HCT116 (cell line): Measurements from ENCODE around the gene CLASP2.

Experiments used
- CBX3 ChIP-seq: IDR thresholded peaks from 2 replicates; pipeline ENCODE4 v1.6.1; 2012; ENCODE audit warnings: low read depth
- JUND ChIP-seq: IDR thresholded peaks from 2 replicates; pipeline ENCODE4 v1.6.1; 2012
- POLR2A ChIP-seq: IDR thresholded peaks from 2 replicates; pipeline ENCODE4 v1.7.0; 2011; ENCODE audit warnings: borderline replicate concordance; ENCODE audit not compliant: insufficient read depth, insufficient read length; ENCODE audit errors: extremely low read depth
- POLR2AphosphoS5 ChIP-seq: IDR thresholded peaks from 2 replicates; pipeline ENCODE4 v1.6.1; 2011; ENCODE audit warnings: mild to moderate bottlenecking, low read depth, low read length, moderate library complexity
- SIN3A ChIP-seq: IDR thresholded peaks from 2 replicates; pipeline ENCODE4 v1.6.1; 2012; ENCODE audit warnings: low read depth
- SP1 ChIP-seq: IDR thresholded peaks from 2 replicates; pipeline ENCODE4 v1.6.1; 2012; ENCODE audit warnings: low read depth
- SRF ChIP-seq: IDR thresholded peaks from 2 replicates; pipeline ENCODE4 v1.6.1; 2012; ENCODE audit warnings: low read depth
- ZNF274 ChIP-seq: fragments of 200-500 bp; sonication (Bioruptor generic); IDR thresholded peaks from 2 replicates; pipeline ENCODE4 v1.6.1; 2014; ENCODE audit warnings: mild to moderate bottlenecking, low read depth, low read length, inconsistent platforms
- TF ChIP-seq, protein P1 (sequence below), 3 experiments: fragments of 200-600 bp in 1 of 3; sonication (generic) in 1 of 3; IDR thresholded peaks in 2 of 3; conservative IDR thresholded peaks in 1 of 3; 2 replicates each; pipeline ENCODE4 v1.5.1; 2012 to 2017; ENCODE audit warnings: low read depth in 2 of 3, low read length in 2 of 3, antibody characterized with exemption in 1 of 3, borderline replicate concordance in 1 of 3, control low read depth in 1 of 3, mild to moderate bottlenecking in 1 of 3, mixed read lengths in 1 of 3, mixed run types in 1 of 3, moderate library complexity in 1 of 3; ENCODE audit not compliant: insufficient read depth in 1 of 3

DNA sequence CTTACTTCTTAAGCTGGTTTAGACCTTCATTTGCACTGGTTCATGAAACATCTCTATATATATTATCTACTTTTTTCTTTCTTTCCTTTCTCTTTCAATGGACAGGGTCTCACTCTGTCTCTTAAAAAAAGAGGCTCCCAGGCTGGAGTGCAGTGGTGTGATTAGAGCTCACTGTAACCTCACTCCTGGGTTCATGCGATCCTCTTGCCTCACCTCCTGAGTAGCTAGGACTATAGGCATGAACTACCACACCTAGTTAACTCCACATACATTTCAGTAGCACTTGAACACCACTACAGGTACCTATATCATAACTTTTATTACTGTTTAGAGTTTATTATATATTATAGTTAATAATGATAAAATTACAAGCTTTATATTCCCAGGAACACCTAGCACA is 160.8 kb downstream of the CLASP2 start:
- TF ChIP-seq POLR2A (no peak), SIN3A (no peak), CBX3 (no peak), POLR2AphosphoS5 (no peak), SRF (no peak), ZNF274 (no peak), JUND (no peak), SP1 (no peak)
- TF ChIP-seq, protein P1, sequence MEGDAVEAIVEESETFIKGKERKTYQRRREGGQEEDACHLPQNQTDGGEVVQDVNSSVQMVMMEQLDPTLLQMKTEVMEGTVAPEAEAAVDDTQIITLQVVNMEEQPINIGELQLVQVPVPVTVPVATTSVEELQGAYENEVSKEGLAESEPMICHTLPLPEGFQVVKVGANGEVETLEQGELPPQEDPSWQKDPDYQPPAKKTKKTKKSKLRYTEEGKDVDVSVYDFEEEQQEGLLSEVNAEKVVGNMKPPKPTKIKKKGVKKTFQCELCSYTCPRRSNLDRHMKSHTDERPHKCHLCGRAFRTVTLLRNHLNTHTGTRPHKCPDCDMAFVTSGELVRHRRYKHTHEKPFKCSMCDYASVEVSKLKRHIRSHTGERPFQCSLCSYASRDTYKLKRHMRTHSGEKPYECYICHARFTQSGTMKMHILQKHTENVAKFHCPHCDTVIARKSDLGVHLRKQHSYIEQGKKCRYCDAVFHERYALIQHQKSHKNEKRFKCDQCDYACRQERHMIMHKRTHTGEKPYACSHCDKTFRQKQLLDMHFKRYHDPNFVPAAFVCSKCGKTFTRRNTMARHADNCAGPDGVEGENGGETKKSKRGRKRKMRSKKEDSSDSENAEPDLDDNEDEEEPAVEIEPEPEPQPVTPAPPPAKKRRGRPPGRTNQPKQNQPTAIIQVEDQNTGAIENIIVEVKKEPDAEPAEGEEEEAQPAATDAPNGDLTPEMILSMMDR (IDR thresholded peaks at IDR 0.05 in 2 of 3, conservative IDR thresholded peaks at IDR 0.05 in 1 of 3; ENCODE audit: borderline replicate concordance in 1 of 3, insufficient read depth in 1 of 3, low read depth in 2 of 3, low read length in 2 of 3), result no peak
